ENCODE data around the gene CDH12.

DNA sequence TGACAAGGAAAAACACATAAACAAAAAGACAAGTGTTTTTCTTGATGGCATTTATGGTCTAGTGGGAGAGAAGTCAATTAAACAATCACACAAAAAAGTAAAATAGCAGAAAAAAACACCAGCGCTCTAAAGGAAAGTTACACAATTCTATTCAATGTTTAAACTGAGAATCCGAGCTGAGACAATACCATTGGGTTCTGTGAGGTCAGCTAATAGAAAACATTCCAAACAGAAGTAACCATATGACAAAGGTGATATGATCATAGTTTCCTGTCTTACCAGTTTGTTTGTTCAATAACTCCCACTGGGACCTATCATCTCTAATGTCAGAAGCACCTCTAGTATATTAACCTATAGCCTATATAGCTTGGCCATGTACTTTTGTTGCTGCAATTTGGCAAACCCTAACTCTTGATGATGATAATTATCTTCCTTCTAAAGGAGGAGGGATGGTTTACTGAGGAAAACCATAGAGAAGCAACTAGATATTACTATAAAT, 1030.0 kb downstream of the CDH12 start:
- TF ChIP-seq, protein P1, sequence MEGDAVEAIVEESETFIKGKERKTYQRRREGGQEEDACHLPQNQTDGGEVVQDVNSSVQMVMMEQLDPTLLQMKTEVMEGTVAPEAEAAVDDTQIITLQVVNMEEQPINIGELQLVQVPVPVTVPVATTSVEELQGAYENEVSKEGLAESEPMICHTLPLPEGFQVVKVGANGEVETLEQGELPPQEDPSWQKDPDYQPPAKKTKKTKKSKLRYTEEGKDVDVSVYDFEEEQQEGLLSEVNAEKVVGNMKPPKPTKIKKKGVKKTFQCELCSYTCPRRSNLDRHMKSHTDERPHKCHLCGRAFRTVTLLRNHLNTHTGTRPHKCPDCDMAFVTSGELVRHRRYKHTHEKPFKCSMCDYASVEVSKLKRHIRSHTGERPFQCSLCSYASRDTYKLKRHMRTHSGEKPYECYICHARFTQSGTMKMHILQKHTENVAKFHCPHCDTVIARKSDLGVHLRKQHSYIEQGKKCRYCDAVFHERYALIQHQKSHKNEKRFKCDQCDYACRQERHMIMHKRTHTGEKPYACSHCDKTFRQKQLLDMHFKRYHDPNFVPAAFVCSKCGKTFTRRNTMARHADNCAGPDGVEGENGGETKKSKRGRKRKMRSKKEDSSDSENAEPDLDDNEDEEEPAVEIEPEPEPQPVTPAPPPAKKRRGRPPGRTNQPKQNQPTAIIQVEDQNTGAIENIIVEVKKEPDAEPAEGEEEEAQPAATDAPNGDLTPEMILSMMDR (IDR thresholded peaks at IDR 0.05): no peak
- no peak for TF ChIP-seq POLR2A (IDR thresholded peaks at IDR 0.05)

Measured in thyroid gland (tissue), 4 donors.